ENCODE results near the gene SORCS2.

Gene SORCS2

DNA sequence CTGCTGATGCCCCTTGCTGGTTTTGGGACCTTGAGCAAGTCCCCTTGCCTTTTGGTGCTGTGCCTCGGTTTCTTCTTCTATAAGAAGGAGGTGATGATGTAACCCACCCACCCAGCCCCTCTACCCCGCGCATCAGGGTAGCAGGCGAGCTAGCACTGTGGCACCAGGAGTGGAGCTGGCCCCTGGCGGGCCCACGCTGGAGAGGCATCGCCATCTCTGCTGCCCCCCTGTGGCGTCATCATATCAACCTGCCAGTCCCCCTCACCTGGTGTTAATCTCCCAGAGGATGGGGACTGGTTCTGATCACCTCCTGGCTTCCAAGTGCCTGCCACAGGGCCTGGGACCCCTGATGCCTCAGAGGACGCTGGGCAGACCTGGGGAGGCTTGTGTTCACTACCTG lies 6.3 kb upstream of the SORCS2 start:
- no peak for DNase-seq (ENCODE audit: low read depth, low spot score)

DNA sequence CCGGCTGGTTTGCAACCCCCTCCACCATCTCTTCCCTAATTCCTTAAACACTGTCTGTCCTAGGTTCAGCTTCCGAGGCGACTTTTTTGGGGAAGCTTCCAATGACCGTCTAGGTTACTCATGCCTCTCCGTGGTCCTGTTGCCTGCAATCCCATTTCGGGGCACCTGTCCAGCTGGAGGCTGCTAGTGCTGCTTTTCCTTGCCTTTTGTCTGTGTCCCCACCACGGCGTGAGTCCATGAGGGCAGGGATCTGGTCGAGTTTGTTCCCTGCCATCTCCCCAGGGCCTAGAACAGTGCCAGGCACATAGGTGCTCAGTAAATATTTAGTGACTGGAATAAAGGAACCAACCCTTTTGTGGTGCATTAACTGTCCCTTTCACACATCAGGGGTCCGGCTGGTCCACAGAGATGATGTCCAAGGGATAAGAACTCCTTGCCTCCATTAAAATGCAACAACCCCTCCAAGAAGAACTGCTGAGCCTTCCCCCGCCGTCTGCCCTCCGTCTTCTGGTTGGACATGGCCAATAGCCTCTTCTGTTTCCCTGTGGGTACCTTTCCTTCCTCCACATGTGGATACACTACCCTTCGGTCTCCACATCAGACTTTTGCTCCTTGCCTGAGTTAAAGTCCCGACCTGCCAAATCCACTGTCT lies 5.7 kb upstream of the SORCS2 start:
- no peak for DNase-seq (ENCODE audit: low read depth, low spot score)

DNA sequence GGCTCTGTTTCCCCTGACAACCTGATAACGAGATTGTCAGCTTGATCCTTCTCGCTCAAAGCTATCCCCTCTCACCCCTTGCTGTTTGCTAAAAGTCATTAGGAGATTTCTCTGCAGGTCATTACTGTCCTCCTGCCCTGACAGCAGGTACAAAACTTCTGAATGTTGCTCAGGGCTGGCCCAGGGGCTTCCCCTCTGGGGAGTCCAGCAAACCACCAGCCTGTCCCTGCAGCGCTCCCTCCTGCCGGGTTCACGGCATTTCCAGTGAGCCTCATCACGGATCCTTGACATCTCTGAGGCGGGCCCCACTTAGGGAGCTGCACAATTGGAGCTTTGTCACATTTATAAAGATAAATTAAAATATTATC lies 5.2 kb upstream of the SORCS2 start:
- DNase-seq (ENCODE audit: low read depth, low spot score) = no peak

DNA sequence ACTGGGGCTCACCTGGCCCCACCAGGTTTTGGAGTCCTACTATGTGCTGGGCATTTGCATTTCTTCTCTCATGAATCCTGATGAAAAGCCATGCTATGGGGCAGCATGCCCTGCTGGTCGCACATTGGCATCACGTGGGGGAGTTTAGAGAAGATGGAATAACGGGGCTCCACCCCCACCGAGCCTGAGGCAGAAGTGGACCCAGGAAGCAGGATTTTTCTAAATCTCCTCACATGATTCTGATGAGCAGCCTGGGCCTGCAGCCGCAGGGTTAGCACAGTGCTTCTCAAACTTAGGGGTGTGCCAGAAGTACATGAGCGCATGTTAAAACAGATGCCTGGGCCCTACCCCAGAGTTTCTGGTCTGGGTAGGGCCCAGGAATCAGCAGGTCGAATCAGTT lies 4.6 kb upstream of the SORCS2 start:
- DNase-seq (ENCODE audit: low read depth, low spot score) = no peak

DNA sequence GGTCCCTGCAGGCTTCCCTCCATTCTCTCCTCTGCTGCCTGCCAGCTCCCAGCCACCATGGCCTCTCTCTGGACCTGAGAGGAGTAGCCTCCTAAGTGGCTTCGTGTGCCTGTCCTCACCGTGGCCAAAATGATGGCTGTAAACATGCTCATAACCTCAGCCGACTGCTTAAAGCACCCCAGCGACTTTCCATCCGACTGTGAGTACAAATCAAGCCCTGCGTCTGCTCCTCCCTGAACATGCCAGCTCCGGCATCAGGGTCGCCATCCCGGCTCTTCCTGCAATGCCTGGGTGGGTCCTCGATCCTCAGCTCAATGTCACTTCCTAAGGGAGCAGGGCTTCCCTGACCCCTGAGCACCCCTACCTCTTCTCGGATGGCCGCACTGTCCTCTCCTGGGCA lies 3.3 kb upstream of the SORCS2 start:
- no peak for DNase-seq (ENCODE audit: low read depth, low spot score)

DNA sequence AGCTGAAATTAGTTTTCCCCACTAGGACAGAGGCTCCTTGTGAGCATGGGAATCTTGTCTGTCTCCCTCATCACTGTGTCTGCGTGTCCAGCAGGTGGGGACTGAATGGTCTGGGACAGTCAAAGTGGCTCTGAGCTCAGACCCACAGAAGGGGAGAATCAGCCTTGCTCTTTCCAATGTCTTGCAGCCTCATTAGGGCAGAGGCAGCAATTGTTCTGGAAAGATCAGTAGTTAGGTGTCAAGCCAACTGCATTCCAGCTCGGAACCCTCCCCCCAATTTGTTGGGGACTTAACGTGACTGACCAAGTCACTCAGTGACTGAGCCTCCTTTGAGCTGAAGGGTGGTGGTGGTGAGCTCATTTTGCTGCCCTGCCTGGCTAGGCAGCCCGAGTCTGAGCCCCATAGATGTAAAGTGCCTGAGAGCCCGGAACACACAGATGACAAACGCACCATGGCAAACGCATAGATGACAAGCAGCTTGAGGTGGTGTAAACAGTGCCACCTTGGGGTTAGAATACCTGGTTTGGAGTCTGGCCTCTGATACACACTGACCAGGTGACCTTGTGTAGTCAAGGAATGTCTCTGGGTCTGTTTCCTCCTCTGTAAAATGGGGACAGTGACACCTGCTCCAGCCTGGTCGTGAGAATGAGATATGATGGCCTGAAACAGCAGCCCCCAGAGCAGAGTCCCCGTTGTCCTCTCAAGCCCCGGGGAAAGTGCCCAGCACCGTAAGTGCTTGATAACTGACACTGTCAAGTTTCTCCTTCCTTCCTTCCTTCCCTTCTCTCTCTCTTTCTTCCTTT lies 2.7 kb upstream of the SORCS2 start:
- DNase-seq (ENCODE audit: low read depth, low spot score) = no peak

DNA sequence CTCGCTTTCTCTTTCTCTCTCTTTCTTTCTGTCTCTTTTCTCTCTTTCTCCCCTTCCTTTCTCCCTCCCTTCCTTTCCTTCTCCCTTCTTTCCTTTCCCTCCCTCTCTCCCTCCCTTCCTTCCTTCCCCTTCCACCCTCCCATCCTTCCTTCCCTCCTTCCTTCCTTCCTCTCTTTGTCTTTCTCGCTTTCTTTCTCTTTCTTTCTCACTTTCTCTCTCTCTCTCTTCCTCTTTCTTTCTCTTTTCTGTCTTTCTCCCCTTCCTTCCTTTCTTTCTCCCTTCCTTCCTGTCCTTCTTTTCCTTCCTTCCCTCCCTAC lies 2.1 kb upstream of the SORCS2 start:
- DNase-seq (ENCODE audit: low read depth, low spot score) = no peak

DNA sequence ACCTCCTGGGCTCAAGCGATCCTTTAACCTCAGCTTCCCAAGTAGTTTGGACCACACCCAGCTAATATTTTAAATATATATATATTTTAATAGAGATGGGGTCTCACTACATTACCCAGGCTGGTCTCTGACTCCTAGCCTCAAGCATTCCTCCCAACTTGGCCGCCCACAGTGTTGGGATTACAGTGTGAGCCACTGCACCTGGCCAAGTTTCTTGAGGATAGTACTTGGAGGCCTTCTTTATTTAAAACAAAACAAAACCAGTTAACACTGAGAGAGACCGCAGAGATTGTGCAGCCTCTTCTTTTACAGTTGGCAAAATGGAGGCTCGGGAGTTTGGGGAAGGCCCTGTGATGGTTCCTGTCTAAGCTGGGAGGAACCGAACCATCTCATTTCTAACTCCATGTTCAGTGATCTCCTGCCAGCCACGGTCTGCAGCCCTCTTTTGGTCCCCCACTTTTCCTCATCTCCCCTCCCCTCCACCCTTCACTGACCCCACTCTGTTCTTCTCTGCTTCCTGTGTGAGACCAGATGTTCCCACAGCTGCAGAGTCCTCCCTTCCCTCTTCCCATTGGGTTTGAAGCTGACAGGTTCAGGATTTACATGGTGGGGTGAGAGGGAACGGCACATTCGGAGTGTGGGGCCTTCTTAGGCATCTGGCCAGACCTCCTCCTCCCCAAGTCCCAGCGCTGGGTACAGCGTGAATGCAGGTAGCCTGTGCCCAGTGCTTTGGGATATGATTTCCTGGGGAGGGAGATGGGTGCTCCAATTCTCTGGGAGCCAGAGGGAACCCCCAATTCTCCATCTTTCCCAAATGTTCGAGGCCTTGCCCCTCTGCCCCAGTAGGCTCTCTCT lies 1.4 kb upstream of the SORCS2 start:
- DNase-seq (ENCODE audit: low read depth, low spot score) = no peak

DNA sequence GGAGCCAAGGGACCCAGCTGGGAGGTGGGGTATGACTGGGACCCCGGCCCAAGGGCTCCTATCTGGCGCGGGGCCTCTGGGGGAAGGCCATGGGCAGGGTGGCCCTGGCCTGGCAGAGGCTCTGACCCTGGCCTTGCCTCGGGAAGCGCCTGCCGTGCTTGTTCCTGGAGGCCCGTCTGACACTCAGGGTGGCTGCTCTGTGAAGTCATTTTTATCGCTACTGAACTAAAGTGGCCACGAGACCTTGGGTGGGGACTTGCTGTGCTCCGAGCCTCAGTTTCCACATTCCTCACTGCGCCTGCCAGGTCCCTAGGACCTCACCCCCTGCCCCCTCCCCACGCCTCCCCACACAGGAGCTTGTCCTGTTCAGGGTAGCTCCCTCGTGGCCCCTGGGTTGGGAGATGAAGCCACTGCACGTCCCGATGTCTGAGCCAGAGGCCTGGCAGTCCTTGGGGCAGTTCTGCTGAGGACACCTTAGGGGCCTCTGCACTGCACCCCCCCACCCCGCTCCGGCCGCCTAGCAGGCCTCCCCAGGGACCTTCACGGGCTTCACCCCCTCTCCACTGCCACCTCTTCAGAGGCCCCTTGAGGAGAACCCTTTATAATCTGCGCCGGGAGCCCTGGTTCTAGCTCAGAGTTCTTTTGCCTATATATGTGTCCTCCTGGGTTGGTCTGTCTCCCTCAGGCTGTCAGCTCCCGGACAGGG lies 639 bp upstream of the SORCS2 start:
- DNase-seq (ENCODE audit: low read depth, low spot score) = no peak

DNA sequence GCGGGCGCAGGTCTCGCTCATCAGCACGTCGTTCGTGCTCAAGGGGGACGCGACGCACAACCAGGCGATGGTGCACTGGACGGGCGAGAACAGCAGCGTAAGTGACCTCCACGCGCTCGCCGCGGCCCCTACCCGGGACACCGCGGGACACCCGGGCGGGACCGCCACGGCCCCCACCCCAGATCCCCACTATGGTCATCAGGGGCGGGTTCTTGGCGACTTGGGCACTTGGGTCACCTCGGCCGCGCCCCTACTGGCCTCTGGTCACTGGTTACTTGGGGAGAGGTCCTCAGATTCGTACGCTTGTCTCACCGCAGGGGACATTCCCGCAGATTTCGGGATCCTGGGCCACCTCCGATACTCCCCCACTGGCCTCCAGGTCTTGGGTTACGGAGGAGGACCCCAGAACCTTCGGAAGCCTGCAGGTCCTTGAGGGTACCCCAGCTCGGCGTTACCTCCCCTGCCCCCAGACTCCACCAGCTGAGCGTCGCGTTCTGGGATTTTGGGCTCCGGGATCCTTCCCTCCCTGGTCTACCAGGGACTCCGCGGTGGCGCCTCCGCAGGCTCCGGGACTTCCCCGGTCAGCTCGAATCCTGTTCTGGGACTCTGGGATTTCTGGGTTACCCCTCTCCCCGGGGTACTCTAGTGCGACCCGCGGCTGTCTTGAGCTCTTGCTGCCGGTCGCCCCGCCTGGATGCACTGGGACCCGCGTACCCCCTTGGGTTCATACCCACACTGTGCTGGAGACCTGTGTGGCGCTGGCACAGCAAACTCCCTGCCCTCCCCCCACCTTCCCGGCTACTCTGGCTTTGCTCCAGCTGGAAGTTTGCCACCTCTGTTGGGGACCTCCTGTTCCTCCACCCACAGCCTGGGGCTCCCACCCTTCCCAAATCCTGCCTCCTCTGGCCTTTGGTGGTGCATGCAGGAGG lies 956 bp downstream of the SORCS2 start:
- DNase-seq (ENCODE audit: low read depth, low spot score) = no peak

DNA sequence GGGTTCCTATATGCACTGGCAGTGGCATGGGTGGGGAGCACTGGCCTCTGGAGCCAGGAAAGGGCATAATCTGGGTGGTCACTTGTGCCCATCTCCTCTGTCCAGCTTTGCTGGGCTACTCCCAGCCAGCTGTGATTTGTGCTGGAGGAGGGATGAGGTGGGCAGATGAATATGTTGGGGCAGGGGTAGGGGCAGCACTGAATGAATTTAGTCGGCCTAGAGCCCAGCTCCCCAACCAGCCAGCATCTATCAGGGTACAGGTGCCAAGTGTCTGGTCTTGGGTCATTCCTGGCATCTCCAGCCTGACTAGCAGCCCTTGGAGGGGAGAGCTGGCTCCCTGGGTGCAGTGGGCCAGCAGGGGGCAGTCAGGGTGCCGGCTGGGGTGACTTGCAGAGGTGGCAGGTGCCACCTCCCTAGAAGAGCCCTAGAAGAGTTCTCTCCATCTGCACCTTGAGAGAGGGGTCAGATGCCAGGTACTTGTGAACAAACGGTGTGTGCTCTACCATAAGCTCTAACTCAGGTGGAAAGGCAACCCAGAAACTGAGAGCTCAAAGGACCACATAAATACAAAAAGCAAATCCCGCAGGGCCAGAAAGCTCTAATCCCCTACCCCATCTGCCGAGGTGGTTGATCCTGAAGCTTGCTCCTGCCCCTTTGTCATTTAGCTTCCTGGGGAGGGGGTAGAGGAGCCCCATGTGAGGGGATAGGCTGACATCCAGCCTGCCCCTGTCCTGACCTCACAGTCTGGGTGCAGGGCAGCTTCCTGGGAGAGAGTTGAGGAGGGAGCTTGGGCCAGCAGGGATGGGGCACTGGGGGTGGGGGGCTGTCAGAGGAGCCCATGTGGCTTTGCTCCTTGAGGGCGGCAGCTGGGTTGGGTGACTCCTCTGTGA lies 2.2 kb downstream of the SORCS2 start:
- DNase-seq (ENCODE audit: low read depth, low spot score) = no peak

DNA sequence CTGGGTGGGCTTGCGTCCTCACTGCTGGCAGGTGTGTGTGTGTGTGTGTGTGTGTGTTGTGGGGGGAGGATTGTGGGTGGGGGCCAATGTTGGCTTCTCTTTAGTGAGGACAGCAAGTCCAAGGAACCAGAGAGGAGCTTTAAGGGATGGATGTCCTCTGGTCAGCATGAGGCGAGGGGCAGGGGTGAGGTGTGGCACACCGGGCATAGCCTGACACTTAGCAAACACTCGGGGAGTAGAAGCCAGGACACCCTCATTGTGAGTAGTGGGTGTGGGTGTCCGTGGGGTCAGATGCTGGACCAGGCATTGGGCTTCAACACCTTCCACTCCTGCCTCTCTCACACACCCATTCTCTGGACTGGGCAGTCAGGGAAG lies 2.8 kb downstream of the SORCS2 start:
- no peak for DNase-seq (ENCODE audit: low read depth, low spot score)

DNA sequence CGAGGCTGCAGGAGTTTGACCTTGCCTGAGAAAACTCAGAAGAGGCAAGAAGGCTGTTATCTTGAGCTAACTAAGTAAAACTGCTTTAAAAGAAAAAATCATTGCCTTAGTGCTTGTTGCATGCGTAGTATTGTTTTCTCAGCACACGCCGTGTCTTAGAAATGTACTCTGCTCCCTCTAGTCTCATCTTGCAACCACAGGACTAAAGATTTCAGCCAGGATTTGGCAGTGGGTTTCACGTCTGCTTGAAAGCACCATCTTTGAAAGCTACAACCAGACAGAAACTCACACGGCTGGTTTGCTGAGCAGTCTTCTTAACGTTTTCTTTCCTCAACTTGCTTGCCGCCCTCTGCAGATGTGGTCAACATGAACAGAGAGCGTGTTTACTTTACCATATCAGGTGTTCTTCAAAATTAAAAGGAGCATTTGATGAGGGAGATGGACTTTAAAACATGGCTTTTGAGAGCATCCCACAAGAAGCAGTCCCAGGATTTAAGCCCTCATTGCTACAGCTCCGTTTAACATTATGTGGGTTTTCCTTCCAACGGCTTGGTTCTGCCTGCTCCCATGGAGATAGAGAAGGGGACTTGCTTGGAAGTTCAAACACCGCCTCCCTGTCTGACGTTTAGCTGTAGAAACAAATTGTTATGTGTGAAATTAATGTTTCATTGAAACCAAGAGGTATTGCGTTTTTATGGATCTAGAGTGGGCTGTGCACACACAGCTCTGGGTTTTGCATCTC lies 3.4 kb downstream of the SORCS2 start:
- DNase-seq (ENCODE audit: low read depth, low spot score) = no peak

DNA sequence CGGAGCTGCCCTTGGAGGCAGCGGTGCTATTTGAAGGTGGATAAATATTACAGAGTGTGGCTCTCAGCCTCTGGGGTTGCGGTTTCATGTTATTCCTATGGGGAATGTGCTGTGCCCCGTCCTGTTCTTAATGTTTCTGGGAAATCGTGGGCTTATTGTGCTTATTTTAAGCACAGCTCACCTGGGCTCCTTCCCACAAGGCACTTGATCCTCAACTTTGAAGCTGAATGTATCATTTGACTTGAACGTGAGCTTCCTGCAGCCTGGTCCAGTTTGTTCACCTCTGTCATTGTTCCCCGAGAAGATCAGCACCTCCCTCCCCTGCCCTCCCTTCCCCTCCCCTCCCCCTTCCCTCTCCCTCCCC lies 3.9 kb downstream of the SORCS2 start:
- no peak for DNase-seq (ENCODE audit: low read depth, low spot score)

DNA sequence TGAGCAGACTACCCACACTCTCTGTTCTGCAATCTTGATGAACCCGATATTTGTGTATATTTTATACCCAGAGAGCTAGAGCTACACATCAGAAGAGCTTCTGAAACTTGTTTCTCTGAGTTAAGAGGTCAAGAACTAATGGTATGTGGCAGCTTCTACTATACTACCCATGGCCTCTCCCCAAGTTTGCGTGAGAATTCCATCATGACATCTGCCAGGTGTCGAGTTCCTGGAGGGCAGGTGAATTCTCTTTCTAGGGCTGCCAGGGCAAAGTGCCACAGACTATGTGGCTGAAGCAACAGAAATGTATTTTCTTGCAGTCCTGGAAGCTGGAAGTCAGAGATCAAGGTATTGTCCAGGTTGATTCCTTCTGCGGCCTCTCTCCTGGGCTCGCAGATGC lies 4.4 kb downstream of the SORCS2 start:
- DNase-seq (ENCODE audit: low read depth, low spot score) = no peak

DNA sequence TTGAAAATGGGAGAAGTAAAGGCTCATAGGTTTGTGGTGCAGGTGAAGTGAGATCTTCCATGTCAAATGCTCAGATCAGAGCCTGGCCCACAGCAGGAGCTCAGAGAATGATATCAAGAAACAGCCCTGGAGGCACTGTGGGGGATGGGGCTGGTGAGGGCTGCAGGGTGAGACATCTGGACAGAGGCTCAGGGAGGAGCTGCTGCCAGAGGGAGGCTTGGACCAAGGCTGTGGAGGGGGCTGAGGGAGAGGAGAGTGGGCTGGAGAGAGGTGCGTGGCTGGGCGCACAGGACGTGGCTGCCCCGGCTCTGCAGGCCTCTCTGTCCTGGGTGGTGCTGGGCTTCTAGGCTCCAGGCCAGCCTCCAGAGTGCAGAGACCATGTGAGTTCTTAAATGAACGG lies 5.6 kb downstream of the SORCS2 start:
- no peak for DNase-seq (ENCODE audit: low read depth, low spot score)

DNA sequence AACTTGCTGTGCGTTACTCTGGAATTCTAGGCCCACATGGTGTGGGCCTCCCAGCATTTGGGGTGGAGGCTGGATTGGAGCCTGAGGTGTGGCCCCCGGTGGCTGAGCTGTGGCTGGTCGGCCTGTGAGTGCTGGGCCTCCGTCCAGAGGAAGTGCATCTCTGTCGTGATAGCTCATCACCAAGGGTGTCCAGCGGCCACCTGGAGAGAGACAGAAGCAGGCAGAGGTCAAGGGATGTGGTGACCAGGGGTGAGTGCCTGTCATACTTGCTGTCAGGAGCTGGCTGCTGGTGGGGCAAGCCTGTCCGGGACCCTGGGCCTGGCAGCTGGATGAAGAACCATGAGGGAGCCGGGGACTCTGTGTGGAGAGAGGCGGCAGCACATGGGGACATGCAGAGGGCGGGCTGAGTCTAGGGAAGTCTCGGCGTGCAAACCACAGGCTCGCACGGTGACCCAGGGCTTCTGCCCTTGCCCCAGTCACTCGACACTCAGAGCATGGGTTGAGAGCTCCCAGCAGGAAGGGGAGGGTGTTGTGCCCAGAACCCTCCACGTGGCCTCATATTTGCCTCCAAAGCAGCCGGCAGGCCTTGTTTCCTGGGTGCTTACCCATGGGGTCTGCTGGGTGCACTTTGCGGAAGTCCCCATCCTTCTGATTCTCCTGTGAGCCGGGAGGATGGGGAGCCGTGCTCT lies 6.2 kb downstream of the SORCS2 start:
- DNase-seq (ENCODE audit: low read depth, low spot score) = no peak

DNA sequence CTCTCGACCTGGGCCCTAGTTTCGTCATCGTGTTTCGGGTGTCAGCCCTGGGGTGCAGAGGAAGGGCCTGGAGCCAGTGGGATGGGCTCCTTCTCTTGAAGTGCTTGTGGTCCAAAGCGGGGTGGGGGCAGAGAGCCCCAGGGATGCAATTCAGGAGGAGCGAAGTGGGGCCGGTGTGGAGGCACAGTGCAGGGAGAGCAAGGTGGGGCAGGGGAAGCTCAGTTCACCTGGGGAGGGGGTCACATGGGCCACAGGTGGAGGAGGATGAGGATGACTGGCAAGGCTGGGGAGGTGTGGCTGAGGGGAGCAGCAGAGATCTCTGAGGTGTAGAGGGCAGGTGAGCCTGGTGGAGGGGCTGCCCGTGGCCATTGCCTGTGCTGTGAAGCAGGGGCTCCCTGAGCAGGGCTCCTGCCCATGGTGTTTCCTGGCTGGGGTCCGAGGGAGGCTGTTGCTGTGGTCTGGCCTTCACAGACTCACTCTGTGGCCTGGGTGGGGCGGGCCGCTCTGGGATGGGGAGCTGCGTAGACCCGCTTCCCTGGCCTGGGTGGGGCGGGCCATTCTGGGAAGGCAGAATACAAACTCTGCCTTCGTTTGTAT lies 6.9 kb downstream of the SORCS2 start:
- DNase-seq (ENCODE audit: low read depth, low spot score) = no peak

Measured in iPS DF 19.7 (cell line).